Inferior parietal cortex (tissue), 1 donor: ENCODE measurements around the gene TMEM123.

Experiments
- DNase-seq: peaks from one replicate; pipeline ENCODE4 v3.0.0-alpha.2; 2016; ENCODE audit errors: extremely low spot score

TMEM123 gene

DNA sequence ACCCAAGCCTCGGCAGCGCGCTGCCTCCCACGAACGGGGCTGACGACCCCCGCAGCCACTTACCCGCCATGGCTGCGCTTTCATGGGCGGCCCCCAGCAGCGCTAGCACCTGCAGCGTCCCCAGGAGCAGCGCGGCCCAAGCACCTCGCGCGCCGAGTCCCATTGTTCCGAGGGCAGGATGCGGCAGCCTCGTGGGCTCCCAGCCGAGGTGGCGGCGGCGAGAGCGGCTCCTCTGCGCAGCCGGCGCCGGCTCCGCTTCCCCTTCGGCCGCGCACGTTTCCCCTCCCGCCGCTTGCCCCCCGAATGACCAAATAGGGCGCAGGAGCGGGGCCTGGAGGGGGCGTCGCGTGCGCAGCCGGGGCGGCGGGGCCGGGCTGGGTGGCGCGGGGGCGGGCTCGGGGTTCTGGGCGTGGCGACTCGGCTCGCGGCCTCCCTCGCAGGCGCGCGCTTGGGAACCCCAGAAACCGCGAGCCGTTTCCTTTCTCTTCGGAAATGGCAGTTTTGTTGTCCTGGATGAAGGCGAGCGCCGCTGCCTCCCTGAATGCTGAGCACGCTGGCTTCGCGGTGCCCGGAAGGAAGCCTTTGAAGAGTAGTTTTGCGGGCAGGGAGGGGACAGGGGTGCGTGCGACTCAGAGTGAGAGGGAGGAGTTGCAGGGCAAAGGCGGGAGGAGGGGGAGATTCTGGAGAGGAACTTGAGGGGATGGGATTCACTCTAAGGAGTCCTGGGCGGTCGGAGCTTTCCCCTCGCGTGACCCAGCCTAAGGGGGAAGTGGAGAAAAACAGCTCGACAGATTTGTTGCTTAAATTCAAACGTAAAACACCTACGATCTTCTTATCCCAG is at the start of gene TMEM123:
TSS of gene TMEM123 (minus strand) at position 305 of the 841 bp plus-strand sequence. CDS start at position 163, 142 bp downstream.
- DNase-seq, result peak; percentile 54

DNA sequence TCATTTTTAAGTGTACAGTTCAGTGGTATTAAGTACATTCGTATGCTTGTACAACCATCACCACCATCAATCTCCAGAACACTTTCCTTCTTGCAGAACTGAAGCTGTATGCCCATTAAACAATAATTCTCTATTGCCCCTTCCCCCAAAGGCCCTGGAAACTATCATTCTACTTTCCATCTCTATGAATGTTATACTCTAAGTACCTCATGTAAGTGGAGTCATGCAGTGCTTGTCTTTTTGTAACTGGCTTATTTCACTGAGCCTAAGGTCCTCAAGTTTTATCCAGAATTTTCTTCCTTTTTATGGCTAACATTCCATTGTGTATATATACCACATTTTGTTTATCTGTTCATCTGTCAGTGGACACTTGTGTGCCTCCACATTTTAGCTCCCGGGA is 48.3 kb upstream of the TMEM123 start:
- DNase-seq, result no peak

GRCh38 chr11:102499931-102500330 is 47.4 kb upstream of the TMEM123 start:
- no peak for DNase-seq

- no peak for DNase-seq
These were observed 46.6 kb upstream of the TMEM123 start for GRCh38 chr11:102499151-102499550.

DNA sequence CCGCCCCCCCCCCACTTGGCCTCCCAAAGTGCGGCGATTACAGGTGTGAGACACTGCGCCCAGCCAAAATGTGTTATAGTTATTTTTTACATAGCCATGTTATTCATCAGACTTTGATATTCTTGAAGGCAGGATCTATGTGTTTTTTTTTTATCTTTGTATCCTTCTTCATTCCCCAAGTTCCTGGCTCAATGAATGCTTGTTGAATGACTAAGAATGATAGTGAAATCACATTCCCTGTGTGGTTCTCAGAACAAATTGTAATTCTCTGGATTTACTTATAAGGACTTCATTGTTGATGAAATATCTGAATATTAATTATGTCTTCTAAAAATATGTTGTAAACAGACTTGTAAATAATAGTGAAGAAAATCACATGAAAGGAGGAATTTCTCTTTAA is 44.5 kb upstream of the TMEM123 start:
- no peak for DNase-seq

DNA sequence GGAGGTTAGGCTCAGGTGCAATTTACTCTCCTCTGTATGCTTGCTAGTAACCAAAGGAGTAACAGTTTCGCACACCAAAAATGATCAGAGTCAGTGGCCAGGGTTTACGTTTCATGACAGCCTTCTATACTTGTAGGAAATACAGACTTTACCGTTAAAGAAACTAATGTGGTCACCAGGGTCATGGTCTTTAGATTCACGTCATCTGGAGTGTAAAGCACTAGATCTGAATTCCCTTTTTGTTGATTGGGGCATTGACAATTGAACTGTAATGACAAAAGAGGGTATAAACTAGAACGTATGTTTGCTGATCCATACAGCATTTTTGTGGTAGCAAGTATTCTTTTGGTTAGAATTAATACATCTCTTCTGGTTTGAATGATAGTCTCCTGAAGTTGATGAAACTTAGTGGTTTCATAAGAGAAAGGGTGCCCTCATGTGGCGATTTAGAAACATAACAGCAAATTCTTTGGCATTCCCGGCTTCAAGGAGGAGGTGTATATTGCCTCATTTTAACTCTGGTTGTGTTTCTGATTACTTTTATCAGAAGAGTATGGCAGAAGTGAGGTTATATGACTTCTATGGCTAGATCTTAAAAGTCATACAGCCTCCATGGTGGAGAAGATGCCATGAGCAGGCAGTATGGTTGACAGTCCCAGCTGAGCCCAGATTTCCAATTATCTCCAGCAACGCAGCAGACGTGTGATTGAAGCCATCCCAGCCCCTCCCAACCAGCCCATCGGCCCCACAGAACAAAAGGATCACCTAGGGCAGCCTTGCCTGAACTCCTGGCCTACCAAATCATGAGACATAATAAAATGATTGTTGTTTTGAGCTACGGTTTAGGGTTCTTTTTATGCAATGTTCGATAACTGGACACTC is 42.8 kb upstream of the TMEM123 start:
- DNase-seq, result peak; percentile 95

DNA sequence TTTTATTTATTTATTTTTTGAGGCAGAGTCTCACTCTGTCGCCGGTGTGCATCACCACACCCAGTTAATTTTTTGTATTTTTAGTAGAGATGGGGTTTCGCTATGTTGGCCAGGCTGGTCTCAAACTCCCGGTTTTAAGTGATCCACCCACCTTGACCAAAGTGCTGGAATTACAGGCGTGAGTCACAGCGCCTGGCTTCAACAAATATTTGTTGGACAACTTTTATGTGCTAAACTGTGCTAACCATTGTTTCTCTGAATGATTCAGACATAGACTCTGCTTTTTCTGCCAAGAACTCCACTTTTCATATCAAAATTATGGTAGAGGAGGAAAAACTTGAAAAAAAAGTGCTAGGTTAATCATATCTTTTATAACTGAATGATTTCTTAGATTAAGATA is 41.7 kb upstream of the TMEM123 start:
- no peak for DNase-seq

GRCh38 chr11:102493524-102493923 is 41.0 kb upstream of the TMEM123 start:
- no peak for DNase-seq

DNA sequence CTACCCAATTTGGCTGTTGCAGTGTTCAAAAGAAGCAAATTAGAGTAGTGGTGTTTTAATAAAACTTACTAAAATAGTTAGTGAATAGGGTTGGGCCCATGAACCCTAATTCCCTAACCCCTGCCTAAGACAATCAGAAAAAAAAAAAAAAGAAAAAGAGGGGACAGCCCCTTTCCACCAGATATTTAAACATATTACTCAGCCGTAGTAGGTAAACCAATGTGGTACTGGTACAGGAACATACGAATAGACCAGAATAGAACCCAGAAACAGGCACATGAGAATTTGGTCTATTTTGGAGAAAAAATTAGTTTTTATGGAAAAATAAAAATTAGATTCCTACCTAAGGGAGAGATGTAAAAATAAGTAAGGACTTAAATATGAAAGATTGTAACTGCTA is 39.4 kb upstream of the TMEM123 start:
- no peak for DNase-seq

DNA sequence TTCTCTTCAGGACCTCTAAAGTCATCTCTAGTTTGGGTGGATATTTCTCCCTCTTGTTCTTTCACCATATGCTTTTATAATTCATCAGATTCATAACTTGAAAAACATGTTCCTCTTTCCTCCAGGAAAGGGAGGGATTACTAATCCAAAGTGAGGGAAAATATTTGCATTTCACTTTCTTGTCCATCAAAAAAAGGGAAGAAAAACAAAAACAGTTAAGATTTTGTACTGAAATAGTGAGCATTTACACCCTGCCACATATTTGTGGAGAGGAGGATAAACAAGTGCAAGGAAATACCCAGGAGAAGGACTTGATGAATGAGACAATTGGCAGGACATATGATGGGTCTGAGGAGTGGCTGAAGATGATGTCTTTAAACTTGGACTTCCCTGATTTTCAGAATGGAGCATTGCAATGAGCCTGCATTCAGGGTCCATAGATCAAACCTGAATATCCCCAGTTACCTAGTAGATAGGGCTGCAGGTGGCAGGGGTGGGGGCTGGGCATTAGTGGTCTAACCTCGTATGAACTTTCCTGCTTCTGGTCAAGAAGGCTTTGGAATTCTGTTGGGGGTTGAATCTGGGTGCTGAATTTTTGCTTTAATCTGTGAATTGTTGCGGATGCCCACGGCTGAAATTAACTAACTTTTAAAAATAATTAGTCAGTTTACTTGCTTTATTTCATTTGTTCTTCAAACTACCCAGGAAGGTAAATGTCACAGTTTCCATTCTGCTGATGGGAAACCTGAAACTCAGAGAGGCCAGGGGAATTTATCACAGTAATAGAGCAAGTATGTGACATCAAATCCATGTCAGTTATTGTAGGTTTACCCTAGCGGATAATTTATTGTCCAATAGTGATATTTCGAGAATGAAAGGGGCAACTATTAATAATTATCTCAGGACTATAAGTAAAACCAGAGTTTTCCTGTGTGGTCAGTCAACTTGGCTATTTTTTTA is 36.9 kb upstream of the TMEM123 start:
- DNase-seq, result no peak

DNA sequence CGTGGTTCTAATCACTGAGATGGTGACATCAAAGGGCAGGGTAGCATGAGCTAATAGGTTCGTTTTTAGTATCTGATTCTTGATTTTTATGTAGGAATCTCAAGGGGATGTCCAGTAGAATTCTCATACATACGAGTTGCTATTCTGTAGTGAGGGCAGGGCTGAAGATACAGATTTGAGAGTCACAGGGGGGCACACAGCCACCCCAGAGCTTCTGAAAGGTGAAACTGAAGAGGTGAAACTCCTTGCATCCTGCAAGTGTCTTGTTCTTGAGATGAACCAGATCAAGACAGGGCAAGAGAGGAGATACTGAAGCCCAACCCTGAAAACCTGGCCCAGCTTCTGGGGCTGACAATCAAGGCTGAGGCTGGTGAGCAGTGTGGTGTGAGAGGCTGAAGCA is 35.6 kb upstream of the TMEM123 start:
- no peak for DNase-seq

GRCh38 chr11:102487214-102487613 is 34.6 kb upstream of the TMEM123 start:
- DNase-seq, result no peak

DNA sequence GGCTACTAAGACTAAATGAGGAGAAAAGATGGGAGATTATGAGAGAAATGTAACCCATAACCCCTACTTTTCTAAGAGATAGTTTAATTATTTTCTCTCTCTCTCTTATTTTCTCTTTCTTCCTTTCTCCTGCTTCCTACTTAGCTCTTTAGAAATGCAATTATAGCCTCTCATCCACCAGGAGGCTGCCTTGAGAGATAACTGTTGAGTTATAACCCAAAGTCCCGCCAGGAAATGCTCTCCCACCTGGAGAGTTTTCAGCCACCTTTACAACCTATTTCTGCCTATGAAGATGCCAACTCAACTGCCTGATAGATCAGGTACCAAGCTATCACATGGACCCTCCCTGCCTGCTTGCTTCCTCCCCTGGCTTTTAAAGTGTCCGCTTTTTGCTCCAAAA is 34.0 kb upstream of the TMEM123 start:
- DNase-seq, result no peak

DNA sequence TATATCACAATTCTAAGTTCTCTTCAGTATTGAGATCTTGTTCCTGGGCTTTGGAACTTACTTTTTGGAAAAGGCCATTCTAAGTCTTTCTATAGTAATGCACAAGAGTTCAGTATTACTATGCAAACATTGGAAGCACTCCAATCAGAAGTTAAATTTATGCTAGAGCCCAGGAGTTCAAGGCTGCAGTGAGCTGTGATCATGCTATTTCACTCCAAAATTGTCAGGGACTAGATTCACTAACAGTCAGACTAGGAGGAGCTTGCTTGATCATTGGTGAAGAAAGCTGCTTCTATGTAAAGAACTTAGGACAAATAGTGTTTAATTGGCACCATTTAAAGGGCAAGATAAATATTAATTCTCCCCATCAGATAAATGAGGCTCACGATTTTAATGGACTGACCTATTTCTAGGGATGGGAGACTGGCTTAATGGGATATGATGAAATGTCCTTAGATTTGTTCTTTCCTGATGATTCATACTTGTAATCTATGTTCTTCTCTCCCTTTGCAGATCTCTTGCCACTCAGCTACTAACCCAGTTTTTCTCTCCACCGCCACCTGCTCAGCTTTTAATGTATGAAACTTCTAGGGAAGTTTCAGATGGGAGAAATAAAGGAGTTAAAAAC is 32.6 kb upstream of the TMEM123 start:
- no peak for DNase-seq

- DNase-seq, result no peak
These were observed 29.9 kb upstream of the TMEM123 start for GRCh38 chr11:102482433-102482832.

- DNase-seq, result no peak
These were observed 27.2 kb upstream of the TMEM123 start for GRCh38 chr11:102479733-102480132.

DNA sequence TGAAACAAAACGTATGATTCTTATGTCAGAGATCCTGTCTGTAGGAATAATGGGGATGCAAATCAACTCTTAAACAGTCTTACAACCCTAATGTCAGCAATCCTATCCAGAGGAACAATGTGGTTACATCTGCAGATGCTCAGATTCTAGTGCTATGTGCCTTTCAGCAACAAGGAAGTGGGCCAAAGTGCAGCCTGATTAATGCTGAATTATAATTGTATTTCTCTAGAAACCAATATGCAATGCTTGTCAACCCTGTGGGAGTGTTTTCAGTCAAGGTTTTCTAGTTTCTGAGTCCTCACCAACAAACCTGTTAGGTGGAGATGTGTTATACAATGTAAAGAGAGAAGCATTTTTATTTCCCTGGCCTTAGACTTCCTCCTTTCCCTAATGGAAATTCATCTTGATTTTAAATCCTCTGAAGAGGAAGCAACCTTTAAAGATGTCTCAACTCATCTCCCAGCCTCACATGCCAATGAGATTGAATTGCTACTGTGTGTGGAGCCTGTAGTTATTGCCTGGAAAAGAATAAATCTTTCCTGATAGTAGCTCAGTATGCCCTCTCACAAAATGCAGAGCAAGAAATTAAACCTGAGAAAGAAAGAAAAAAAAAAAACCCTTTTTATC is 26.2 kb upstream of the TMEM123 start:
- no peak for DNase-seq

DNA sequence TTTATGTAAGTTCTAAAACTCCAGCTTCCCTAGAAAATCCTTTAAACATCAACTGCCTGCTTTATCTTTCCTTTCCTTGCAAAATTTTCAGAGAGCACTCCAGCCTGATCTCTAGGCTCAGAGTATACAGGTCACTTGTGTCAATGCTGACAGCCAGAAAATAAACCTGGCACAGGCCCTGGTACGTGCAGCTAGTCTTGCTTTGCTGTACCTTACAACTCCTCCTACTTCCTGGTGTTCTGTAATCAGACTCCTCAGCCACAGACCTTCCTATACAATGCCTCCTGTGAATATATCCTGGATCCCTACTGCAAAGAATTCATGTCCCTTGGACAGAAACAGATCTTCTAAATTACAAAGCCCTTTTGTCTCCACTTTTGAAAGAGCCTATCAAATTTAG is 24.2 kb upstream of the TMEM123 start:
- no peak for DNase-seq

GRCh38 chr11:102476069-102476468 is 23.5 kb upstream of the TMEM123 start:
- no peak for DNase-seq

DNA sequence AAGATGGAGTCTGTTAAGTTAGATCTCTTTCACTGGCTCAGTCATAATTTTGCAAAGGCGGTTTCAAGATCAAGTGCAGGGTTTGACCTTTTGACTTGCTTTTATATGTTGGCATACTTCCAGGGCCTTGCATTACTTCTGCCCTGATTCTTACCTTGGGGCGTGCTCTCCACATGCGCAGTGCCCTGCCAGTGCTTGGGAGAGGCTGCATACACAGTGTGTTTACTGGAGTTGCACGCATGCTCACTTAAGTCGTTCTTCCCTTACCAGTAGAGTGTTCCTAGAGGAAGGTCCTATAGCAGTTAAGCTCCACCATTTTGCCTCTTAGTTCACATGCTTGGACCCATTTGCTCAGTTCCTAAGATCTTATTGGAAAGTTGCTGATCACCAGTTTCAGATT is 21.0 kb upstream of the TMEM123 start:
- DNase-seq, result no peak

GRCh38 chr11:102472127-102472526 is 19.6 kb upstream of the TMEM123 start:
- no peak for DNase-seq
